ENCODE data around the gene CCDC197.

Gene CCDC197

DNA sequence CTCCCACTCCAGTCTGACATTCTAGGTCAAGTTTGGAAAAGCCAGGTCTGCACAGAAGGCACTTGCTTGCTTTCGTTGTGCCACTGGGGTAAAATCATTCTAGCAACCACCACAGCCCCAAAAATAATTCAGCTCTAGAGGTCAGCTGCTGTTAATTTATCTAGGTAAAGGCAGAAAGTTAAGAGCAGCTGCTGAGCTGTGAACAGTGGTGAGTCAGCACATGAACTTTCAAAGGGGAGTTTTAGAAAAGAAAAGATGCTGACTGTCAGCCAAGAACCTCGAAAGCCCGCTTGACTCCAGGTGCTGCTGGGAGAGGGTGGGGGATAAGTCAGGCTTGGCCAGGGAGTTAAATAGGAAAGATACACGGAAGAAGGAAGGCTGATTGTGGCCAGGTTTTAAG, 12.7 kb downstream of the CCDC197 start:
- TF ChIP-seq, protein P1, sequence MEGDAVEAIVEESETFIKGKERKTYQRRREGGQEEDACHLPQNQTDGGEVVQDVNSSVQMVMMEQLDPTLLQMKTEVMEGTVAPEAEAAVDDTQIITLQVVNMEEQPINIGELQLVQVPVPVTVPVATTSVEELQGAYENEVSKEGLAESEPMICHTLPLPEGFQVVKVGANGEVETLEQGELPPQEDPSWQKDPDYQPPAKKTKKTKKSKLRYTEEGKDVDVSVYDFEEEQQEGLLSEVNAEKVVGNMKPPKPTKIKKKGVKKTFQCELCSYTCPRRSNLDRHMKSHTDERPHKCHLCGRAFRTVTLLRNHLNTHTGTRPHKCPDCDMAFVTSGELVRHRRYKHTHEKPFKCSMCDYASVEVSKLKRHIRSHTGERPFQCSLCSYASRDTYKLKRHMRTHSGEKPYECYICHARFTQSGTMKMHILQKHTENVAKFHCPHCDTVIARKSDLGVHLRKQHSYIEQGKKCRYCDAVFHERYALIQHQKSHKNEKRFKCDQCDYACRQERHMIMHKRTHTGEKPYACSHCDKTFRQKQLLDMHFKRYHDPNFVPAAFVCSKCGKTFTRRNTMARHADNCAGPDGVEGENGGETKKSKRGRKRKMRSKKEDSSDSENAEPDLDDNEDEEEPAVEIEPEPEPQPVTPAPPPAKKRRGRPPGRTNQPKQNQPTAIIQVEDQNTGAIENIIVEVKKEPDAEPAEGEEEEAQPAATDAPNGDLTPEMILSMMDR (IDR thresholded peaks at IDR 0.05) = no peak
- no peak for TF ChIP-seq ZFX (IDR thresholded peaks at IDR 0.05; ENCODE audit: borderline replicate concordance)
- H3K27ac ChIP-seq = no peak overlapping the region

GRCh38 chr14:94010625-94011024, 13.5 kb downstream of the CCDC197 start:
- no peak overlapping the region for H3K27ac ChIP-seq
- TF ChIP-seq, protein P1 (IDR thresholded peaks at IDR 0.05) = no peak
- TF ChIP-seq ZFX (IDR thresholded peaks at IDR 0.05; ENCODE audit: borderline replicate concordance) = no peak

DNA sequence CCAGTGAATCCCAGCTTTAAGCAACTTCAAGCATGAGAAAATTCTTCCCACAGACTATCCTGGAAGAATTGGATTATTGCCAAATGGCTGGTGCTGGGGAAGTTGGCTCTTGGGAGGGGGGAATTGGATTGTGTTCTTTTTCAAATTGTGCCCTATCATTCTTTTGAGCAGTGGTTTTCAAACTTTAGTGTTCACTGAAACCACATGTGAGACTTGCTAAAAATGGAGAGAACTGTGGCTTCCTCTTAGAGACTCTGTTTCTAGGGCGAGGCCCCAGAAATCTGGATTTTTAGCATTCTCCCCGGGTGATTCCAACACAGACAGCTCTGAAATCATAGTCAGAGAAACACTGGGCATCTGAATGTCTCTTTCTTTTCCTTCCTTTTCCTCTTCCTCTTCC, 14.7 kb downstream of the CCDC197 start:
- TF ChIP-seq, protein P1 (IDR thresholded peaks at IDR 0.05) = no peak
- TF ChIP-seq ZFX (IDR thresholded peaks at IDR 0.05; ENCODE audit: borderline replicate concordance) = no peak
- H3K27ac ChIP-seq = no peak overlapping the region

DNA sequence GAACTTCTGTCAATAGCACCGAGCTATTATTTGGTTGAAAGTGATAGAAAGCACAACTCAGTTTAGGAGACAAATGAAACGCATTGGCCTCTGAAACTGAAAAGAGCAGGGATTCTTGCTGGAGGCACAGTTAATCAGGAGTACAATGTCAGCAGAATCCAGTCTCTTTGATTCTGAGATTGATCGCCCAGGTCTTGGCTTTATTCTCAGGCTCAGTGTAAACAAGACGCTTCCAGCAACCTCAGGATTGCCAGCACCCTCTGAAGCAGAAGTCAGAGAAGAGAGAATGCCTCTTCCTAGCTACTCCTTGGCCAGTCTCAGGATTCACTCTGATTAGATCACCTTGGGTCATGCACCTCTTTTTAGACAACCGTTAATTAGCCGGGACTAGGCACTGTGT, 17.3 kb downstream of the CCDC197 start:
- H3K27ac ChIP-seq = no peak overlapping the region
- TF ChIP-seq ZFX (IDR thresholded peaks at IDR 0.05; ENCODE audit: borderline replicate concordance) = no peak
- TF ChIP-seq, protein P1 (IDR thresholded peaks at IDR 0.05) = no peak

- H3K27ac ChIP-seq = no peak overlapping the region
- TF ChIP-seq, protein P1 (IDR thresholded peaks at IDR 0.05) = no peak
- no peak for TF ChIP-seq ZFX (IDR thresholded peaks at IDR 0.05; ENCODE audit: borderline replicate concordance)
Observed at GRCh38 chr14:94015223-94015622, 18.1 kb downstream of the CCDC197 start.

DNA sequence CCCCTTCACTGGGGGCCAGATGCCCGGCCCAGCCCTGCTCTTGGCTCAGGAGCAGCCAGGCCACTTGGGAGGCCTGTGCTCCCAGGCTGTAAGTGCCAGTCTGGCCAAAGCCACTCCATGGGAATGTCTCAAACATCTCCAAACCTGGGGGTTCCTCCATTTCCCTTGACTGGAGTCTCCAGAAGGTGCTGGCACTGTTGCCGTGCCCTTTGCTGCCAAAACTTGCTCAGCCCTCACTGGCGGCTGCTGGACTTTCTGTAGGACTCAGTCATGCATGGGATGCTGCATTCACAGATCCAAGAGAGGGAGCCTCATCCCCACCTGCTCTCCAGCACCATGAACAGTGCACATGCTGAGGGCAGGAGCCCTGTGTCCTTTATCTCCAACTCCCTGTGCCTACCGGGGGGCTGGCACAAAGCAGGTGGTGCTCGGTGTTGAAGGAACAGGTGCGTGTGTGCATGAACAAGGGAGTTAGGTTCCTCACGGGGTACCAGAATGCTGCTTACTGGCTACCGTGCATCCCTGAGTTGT, 19.4 kb downstream of the CCDC197 start:
- H3K27ac ChIP-seq = no peak overlapping the region
- TF ChIP-seq, protein P1 (IDR thresholded peaks at IDR 0.05) = no peak
- no peak for TF ChIP-seq ZFX (IDR thresholded peaks at IDR 0.05; ENCODE audit: borderline replicate concordance)

GRCh38 chr14:94018308-94018707, 21.2 kb downstream of the CCDC197 start:
- H3K27ac ChIP-seq = no peak overlapping the region
- no peak for TF ChIP-seq ZFX (IDR thresholded peaks at IDR 0.05; ENCODE audit: borderline replicate concordance)
- TF ChIP-seq, protein P1 (IDR thresholded peaks at IDR 0.05) = no peak

Data from 22Rv1 (cell line).